Measurements from ENCODE around the gene DLX6.

DLX6 gene

DNA sequence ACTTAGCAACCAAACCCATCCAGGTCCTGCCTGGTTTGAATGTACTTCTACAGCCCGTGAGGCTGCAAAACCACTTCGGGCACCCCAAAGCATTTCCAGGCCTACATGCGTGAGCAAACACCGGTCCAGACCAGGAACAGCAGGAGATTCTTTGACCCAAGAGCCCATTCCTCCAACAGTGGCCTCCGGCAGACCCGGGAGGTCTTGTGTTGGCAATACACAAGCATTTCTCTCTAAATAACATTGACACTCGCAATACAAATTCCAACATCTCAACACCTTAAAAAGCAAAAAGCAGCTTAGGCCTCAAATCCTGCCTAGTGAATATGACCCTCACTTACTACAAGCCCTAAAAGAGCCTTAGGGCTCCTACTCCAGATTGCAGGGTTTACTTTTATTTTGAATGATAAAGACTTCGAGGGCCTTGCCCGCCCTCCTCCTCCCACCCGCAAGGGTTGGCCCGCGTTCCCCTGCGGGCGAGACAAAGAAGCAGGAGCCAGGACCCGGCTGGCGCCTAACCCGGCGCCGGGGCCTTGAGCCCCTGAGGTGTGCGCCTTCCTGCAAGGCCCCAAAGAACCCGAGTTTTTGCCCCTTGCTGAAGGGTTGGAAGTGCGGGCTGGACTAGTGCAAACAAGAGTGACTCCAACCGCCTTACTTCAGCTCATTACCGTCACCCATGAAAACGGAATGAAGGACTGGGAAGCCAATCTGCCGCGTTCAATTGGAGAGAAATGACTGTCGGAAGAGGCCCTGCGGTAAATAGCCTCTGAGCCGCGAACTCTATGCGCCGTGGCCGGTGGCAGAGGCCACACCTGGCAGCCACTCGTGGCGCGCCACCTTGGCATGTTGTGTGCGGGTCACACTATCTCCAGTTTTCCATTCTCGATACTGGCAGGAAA, 3.4 kb upstream of the DLX6 start:
- Histone ChIP-seq H3K9me3 (ENCODE audit: insufficient read depth, low read length, severe bottlenecking) (no peaks in the 10 kb centered on the region), H4K20me1 (ENCODE audit: insufficient read depth, low read length) (no peaks in the 10 kb centered on the region), H3K4me1 (ENCODE audit: insufficient read depth, low read length) (no peaks in the 10 kb centered on the region), H3K27me3 (ENCODE audit: insufficient read depth, low read length, poor library complexity) (no peaks in the 10 kb centered on the region), H3K9ac (ENCODE audit: low read depth, low read length) (no peak overlapping the region), H3K4me3 (ENCODE audit: low read depth in 1 of 2, low read length in 2 of 2) (no peak overlapping the region), H3K79me2 (ENCODE audit: insufficient read depth, low read length) (no peaks in the 10 kb centered on the region), H3K27ac (ENCODE audit: low read length) (no peak overlapping the region), H3K4me2 (ENCODE audit: insufficient read depth, low read length) (no peak overlapping the region), H3K36me3 (ENCODE audit: insufficient read depth, low read length) (no peaks in the 10 kb centered on the region), H2AFZ (ENCODE audit: low read depth, low read length) (no peak overlapping the region)
- ATAC-seq (ENCODE audit: insufficient read depth, low read depth) = no peak
- no peak for DNase-seq
- no peak for TF ChIP-seq EZH2 (IDR thresholded peaks at IDR 0.05; ENCODE audit: borderline replicate concordance, low read depth, low read length, severe bottlenecking)
- TF ChIP-seq, protein P1, sequence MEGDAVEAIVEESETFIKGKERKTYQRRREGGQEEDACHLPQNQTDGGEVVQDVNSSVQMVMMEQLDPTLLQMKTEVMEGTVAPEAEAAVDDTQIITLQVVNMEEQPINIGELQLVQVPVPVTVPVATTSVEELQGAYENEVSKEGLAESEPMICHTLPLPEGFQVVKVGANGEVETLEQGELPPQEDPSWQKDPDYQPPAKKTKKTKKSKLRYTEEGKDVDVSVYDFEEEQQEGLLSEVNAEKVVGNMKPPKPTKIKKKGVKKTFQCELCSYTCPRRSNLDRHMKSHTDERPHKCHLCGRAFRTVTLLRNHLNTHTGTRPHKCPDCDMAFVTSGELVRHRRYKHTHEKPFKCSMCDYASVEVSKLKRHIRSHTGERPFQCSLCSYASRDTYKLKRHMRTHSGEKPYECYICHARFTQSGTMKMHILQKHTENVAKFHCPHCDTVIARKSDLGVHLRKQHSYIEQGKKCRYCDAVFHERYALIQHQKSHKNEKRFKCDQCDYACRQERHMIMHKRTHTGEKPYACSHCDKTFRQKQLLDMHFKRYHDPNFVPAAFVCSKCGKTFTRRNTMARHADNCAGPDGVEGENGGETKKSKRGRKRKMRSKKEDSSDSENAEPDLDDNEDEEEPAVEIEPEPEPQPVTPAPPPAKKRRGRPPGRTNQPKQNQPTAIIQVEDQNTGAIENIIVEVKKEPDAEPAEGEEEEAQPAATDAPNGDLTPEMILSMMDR (IDR thresholded peaks at IDR 0.05; ENCODE audit: borderline replicate concordance, extremely low read depth, low read length, poor library complexity, severe bottlenecking) = no peak

DNA sequence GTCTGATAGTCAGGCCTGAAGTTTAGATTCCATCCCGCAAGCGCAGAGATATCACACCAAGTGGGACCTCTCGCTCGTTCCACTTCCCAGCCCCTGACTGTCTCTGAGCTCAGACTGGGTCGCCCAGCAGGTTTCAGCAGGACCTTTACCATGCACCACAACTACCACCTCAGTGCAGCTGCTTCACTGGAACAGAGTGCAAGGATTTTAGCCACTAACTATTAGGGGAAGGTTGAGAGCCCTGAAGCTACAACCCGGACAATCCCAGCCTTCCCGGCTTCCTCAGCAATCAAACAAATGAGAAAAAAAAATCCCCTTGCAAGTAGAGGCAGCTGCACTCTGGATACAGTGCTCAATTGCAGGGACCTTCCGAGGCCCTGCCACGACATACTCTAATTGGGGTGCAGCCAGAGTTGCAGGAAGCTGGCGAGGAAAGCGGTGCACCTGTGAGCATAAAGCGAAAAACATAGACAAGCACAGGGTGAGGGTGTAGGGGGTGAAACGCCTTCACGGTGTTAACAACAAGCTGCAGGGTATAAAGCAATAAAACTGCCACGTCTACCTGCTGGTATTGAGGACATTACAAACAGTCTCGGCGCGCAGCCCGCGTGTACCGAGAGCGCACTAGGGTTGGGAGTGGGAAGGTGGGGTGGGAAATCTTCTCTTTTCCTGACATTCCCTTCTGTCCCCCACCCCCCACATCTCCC, 2.6 kb upstream of the DLX6 start:
- Histone ChIP-seq H3K4me3 (ENCODE audit: low read depth in 1 of 2, low read length in 2 of 2) (no peak overlapping the region), H3K4me2 (ENCODE audit: insufficient read depth, low read length) (no peak overlapping the region), H2AFZ (ENCODE audit: low read depth, low read length) (no peak overlapping the region), H3K4me1 (ENCODE audit: insufficient read depth, low read length) (no peaks in the 10 kb centered on the region), H3K27me3 (ENCODE audit: insufficient read depth, low read length, poor library complexity) (no peaks in the 10 kb centered on the region), H3K9me3 (ENCODE audit: insufficient read depth, low read length, severe bottlenecking) (no peaks in the 10 kb centered on the region), H3K36me3 (ENCODE audit: insufficient read depth, low read length) (no peaks in the 10 kb centered on the region), H3K27ac (ENCODE audit: low read length) (no peak overlapping the region), H4K20me1 (ENCODE audit: insufficient read depth, low read length) (no peaks in the 10 kb centered on the region), H3K9ac (ENCODE audit: low read depth, low read length) (no peak overlapping the region), H3K79me2 (ENCODE audit: insufficient read depth, low read length) (no peaks in the 10 kb centered on the region)
- no peak for ATAC-seq (ENCODE audit: insufficient read depth, low read depth)
- no peak for TF ChIP-seq EZH2 (IDR thresholded peaks at IDR 0.05; ENCODE audit: borderline replicate concordance, low read depth, low read length, severe bottlenecking)
- TF ChIP-seq, protein P1 (IDR thresholded peaks at IDR 0.05; ENCODE audit: borderline replicate concordance, extremely low read depth, low read length, poor library complexity, severe bottlenecking) = no peak
- no peak for DNase-seq

DNA sequence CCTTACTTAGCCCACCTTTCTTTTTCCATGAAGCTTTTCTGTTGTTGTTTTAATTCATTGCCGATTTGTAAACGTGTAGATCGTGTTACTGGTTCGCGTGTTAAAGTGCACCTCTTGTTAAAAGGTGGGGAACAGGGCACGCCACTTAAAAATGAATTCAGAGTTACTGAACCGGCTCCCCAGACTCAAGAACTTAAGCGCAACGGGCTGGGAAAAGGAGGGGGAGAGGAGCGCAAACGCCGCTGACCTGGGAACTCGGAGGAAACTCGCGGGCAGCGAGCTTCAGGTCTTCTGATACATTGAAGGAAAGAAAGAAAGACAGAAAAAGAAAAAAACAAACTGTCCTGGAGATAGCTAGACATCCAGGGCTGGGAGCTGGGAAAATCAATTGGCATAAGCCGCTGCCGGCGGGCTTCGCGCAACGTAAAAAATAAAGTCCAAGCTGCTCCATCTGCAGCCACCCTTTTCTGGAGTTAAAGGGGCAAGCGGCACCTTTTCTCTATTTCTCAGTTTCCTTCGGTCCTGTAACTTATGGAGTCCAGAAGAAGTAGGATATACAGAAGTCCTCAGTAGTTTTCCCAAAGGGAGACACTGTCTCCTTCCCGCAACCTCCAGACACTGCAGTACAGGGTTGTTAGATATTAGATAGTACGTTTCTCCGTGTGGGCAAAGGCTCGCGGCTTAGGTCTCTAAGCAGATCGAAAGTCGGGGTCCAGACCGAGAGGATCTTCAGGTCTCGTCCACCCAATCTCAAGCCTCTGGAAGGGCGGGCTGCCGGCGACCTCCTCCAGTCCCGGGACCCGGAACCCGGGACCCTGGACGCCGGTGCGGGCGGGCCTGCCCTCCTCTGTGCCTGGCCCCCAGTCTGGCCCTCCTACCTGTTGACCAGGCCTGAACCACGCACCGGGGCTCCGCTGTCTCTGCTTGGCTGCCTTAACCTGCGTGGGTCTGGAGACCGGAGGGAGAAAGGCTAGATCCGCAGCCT, 1.8 kb upstream of the DLX6 start:
- DNase-seq (no peak), ATAC-seq (ENCODE audit: insufficient read depth, low read depth) (no peak)
- H3K9ac ChIP-seq (ENCODE audit: low read depth, low read length) = no peak overlapping the region
- no peak overlapping the region for H3K27ac ChIP-seq (ENCODE audit: low read length)
- H3K9me3 ChIP-seq (ENCODE audit: insufficient read depth, low read length, severe bottlenecking) = no peaks in the 10 kb centered on the region
- no peaks in the 10 kb centered on the region for H3K36me3 ChIP-seq (ENCODE audit: insufficient read depth, low read length)
- no peak overlapping the region for H3K4me3 ChIP-seq (ENCODE audit: low read depth in 1 of 2, low read length in 2 of 2)
- H3K4me1 ChIP-seq (ENCODE audit: insufficient read depth, low read length) = no peaks in the 10 kb centered on the region
- no peaks in the 10 kb centered on the region for H3K79me2 ChIP-seq (ENCODE audit: insufficient read depth, low read length)
- H3K4me2 ChIP-seq (ENCODE audit: insufficient read depth, low read length) = no peak overlapping the region
- no peak overlapping the region for H2AFZ ChIP-seq (ENCODE audit: low read depth, low read length)
- no peaks in the 10 kb centered on the region for H3K27me3 ChIP-seq (ENCODE audit: insufficient read depth, low read length, poor library complexity)
- H4K20me1 ChIP-seq (ENCODE audit: insufficient read depth, low read length) = no peaks in the 10 kb centered on the region
- TF ChIP-seq EZH2 (IDR thresholded peaks at IDR 0.05; ENCODE audit: borderline replicate concordance, low read depth, low read length, severe bottlenecking) = no peak
- TF ChIP-seq, protein P1 (IDR thresholded peaks at IDR 0.05; ENCODE audit: borderline replicate concordance, extremely low read depth, low read length, poor library complexity, severe bottlenecking) = no peak

Measured in DND-41 (cell line).